SU-DHL-6 (cell line): ENCODE results near the gene ASAP2.

Experiments
- H2AFZ ChIP-seq: fragments of 200-600 bp; sonication (generic); 2 replicates; pipeline ENCODE4 v1.6.1; 2014; ENCODE audit warnings: low read depth, mild to moderate bottlenecking, moderate library complexity, mixed read lengths, antibody characterized with exemption, low read length; ENCODE audit not compliant: severe bottlenecking
- H3F3A ChIP-seq: fragments of 200-600 bp; shearing (Covaris generic); 2 replicates; pipeline ENCODE4 v1.6.0; 2016; ENCODE audit warnings: antibody characterized with exemption, mild to moderate bottlenecking; ENCODE audit not compliant: insufficient read depth
- H3K27ac ChIP-seq: fragments of 200-600 bp; sonication (generic); 2 replicates; pipeline ENCODE4 v1.5.1; 2016; ENCODE audit warnings: low read depth, mild to moderate bottlenecking, low read length, moderate library complexity, mixed read lengths
- H3K27me3 ChIP-seq: fragments of 200-600 bp; sonication (generic), shearing (Covaris generic); 2 replicates; pipeline ENCODE4 v1.6.0; 2014; ENCODE audit warnings: mild to moderate bottlenecking, low read length
- H3K36me3 ChIP-seq: fragments of 200-600 bp; sonication (generic); 2 replicates; pipeline ENCODE4 v1.6.1; 2014; ENCODE audit warnings: mild to moderate bottlenecking, low read length, mixed read lengths
- H3K4me2 ChIP-seq: fragments of 300-600, 200-600 bp; shearing (Covaris generic), sonication (generic); 2 replicates; pipeline ENCODE4 v1.6.0; 2014; ENCODE audit warnings: low read length, low read depth, mild to moderate bottlenecking; ENCODE audit not compliant: poor library complexity, severe bottlenecking
- H3K4me3 ChIP-seq: fragments of 200-600 bp; sonication (generic); 2 replicates; pipeline ENCODE4 v1.5.1; 2014; ENCODE audit warnings: antibody characterized with exemption, low read length, mild to moderate bottlenecking, mixed read lengths; ENCODE audit not compliant: insufficient read depth, poor library complexity, severe bottlenecking
- H3K79me2 ChIP-seq: fragments of 200-600 bp; sonication (generic); 2 replicates; pipeline ENCODE4 v1.6.1; 2014; ENCODE audit warnings: mild to moderate bottlenecking, low read length, moderate library complexity; ENCODE audit not compliant: insufficient read depth
- H3K9ac ChIP-seq: fragments of 200-600 bp; sonication (generic); 2 replicates; pipeline ENCODE4 v1.7.0; 2014; ENCODE audit warnings: mild to moderate bottlenecking, low read length
- H3K9me2 ChIP-seq: fragments of 200-600 bp; sonication (generic); replicated peaks from 2 replicates; pipeline ENCODE4 v1.6.1; 2014; ENCODE audit warnings: low read length; ENCODE audit not compliant: insufficient read depth
- H3K9me3 ChIP-seq: fragments of 200-600 bp; sonication (generic); 2 replicates; pipeline ENCODE4 v1.6.1; 2014; ENCODE audit warnings: low read length, mixed read lengths; ENCODE audit not compliant: insufficient read depth
- H4K20me1 ChIP-seq: fragments of 200-600 bp; sonication (generic); 2 replicates; pipeline ENCODE4 v1.6.1; 2014; ENCODE audit warnings: low read depth, mild to moderate bottlenecking, antibody characterized with exemption, low read length, moderate library complexity, mixed read lengths
- EZH2phosphoT487 ChIP-seq: fragments of 200-600 bp; sonication (generic), shearing (Covaris generic); conservative IDR thresholded peaks from 2 replicates; pipeline ENCODE4 v1.6.1; 2018; ENCODE audit warnings: mild to moderate bottlenecking, antibody characterized with exemption, low read length, moderate library complexity, mixed read lengths
- TF ChIP-seq, protein P1 (sequence below): fragments of 200-600 bp; sonication (generic); IDR thresholded peaks from one replicate; pipeline ENCODE4 v1.5.1; 2017; ENCODE audit warnings: antibody characterized with exemption, mild to moderate bottlenecking, low read length, moderate library complexity; ENCODE audit not compliant: insufficient read depth, poor library complexity, severe bottlenecking

Gene ASAP2

DNA sequence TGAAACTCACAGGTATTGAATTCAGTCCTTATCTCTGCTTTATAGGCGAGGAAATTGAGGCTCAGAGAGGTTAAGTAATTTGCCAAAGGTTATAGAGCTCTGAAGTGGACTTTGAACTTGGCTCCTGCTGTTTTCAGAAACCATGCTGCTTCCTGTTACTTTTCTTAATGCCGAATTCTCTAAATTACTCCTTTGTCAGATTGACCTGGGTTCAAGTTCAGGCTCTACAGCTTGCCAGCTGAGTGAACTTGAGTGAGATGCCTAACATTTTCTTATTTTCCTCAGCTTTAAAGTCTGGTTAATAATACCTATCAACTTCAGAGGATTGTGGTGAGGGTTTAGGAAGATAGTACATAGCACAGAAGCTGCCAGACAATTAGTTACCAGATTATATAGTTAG is 3.4 kb downstream of the ASAP2 start:
- Histone ChIP-seq H3K4me3 (no peak overlapping the region), H3F3A (no peaks in the 10 kb centered on the region), H3K4me2 (no peak overlapping the region), H3K9me3 (no peaks in the 10 kb centered on the region), H3K9ac (no peak overlapping the region), H4K20me1 (no peaks in the 10 kb centered on the region), H3K9me2 (no peaks in the 10 kb centered on the region), H3K27ac (no peak overlapping the region), H3K27me3 (no peaks in the 10 kb centered on the region), H2AFZ (no peak overlapping the region), H3K36me3 (no peaks in the 10 kb centered on the region), H3K79me2 (no peaks in the 10 kb centered on the region)
- TF ChIP-seq, protein P1, sequence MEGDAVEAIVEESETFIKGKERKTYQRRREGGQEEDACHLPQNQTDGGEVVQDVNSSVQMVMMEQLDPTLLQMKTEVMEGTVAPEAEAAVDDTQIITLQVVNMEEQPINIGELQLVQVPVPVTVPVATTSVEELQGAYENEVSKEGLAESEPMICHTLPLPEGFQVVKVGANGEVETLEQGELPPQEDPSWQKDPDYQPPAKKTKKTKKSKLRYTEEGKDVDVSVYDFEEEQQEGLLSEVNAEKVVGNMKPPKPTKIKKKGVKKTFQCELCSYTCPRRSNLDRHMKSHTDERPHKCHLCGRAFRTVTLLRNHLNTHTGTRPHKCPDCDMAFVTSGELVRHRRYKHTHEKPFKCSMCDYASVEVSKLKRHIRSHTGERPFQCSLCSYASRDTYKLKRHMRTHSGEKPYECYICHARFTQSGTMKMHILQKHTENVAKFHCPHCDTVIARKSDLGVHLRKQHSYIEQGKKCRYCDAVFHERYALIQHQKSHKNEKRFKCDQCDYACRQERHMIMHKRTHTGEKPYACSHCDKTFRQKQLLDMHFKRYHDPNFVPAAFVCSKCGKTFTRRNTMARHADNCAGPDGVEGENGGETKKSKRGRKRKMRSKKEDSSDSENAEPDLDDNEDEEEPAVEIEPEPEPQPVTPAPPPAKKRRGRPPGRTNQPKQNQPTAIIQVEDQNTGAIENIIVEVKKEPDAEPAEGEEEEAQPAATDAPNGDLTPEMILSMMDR = no peak
- no peak for TF ChIP-seq EZH2phosphoT487

DNA sequence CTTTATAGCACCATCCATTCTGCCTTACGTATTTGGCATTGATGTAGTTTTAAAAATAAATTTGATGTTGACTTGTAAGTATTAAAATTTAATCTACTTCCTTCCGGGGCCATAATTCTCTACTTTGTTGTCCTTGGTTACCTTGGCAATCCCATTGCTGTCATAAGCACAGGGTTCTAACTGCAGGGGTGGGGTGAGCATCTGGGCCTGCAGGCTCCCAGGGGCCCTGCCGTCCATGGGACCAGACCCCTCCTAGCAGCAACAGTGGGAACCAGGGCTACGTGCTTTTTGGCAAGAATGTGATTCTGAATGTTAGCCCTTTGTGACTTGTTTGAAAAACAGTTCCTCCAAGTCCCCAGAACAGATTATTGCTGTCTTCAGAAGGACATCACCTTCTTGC is 4.9 kb downstream of the ASAP2 start:
- Histone ChIP-seq H3K4me2 (no peak overlapping the region), H3K27me3 (no peaks in the 10 kb centered on the region), H3K9me3 (no peaks in the 10 kb centered on the region), H4K20me1 (no peaks in the 10 kb centered on the region), H3F3A (no peaks in the 10 kb centered on the region), H3K36me3 (no peaks in the 10 kb centered on the region), H3K79me2 (no peaks in the 10 kb centered on the region), H3K27ac (no peak overlapping the region), H3K4me3 (no peak overlapping the region), H3K9me2 (no peaks in the 10 kb centered on the region), H2AFZ (no peak overlapping the region), H3K9ac (no peak overlapping the region)
- no peak for TF ChIP-seq EZH2phosphoT487

DNA sequence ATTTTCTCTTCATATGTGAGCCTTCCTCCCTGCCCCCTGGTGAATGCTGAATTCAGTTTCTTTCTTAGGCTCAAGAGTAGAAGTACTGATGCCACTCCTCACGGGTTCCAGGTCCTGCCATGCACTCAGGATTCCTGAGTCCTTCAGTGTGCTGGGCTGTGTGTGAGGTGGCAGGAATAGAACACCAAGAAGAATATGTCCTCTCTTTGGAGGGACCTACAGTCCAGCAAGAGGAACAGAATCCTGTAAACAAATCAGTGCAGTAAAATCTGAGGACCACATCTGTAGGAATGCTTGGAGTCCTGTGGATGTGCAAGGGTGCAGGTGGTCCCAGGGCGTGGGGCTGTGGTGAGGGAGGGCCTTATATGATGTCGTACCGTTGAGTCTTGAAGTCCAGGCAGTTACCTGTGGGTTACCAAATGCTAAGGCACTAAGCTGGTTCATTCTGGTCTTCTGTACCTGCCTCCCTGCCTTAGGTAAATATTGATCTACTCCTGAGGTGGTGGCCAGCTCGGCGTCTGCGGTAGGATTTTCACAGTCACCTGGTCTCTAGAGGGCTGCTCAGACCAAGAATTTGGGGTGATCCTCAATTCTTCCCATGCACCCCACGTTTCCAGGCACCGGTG is 5.5 kb downstream of the ASAP2 start:
- H3K9me2 ChIP-seq = no peaks in the 10 kb centered on the region
- no peaks in the 10 kb centered on the region for H3K36me3 ChIP-seq
- H3K9ac ChIP-seq = no peak overlapping the region
- H3K9me3 ChIP-seq = no peaks in the 10 kb centered on the region
- no peaks in the 10 kb centered on the region for H4K20me1 ChIP-seq
- no peaks in the 10 kb centered on the region for H3K27me3 ChIP-seq
- no peaks in the 10 kb centered on the region for H3K79me2 ChIP-seq
- no peaks in the 10 kb centered on the region for H3F3A ChIP-seq
- H3K4me3 ChIP-seq = no peak overlapping the region
- H3K27ac ChIP-seq = no peak overlapping the region
- TF ChIP-seq, protein P1 = no peak
- no peak for TF ChIP-seq EZH2phosphoT487
- H2AFZ ChIP-seq = no peak overlapping the region
- no peak overlapping the region for H3K4me2 ChIP-seq

DNA sequence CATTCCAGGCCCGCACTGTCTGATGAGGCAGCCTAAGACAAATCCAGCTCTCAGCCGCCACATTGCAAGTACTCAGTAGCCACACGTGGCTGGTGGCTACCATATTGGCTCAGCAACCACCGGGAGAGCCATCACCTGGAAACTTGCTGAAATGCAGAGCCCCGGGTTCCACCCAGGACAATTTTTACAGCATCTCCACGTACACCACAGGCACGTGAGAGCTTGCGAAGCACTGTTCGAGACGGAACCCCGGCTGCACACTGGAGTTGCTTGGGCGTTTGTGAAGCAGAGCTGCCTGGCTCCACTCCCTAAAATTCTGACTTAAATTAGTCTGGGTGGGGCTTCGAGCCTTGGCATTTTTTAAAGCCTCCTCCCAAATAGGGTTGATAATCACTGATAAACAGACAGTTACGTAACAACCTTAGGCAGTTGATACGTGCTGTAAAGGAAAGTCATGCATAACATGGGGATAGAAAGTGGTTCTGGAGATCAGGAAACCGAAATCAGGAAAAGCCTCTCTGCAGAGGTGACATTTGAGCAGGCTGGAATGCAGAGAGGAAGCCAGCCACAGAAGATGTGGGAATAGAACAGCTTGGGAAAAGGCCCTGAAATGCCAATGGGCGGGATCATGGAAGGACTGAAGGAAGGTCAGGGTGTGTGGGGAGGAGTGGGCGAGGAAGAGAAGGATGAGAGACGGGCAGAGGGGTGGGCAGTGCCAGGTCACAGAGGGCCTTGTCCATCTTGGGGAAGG is 6.2 kb downstream of the ASAP2 start:
- no peak overlapping the region for H3K27ac ChIP-seq
- H3K79me2 ChIP-seq = no peaks in the 10 kb centered on the region

More for the DNA sequence above, 6.2 kb downstream of the ASAP2 start:
- H3K36me3 ChIP-seq = no peaks in the 10 kb centered on the region
- no peak overlapping the region for H3K4me3 ChIP-seq
- H3K4me2 ChIP-seq = no peak overlapping the region
- no peaks in the 10 kb centered on the region for H3K9me3 ChIP-seq
- no peak overlapping the region for H2AFZ ChIP-seq
- no peaks in the 10 kb centered on the region for H4K20me1 ChIP-seq
- no peak for TF ChIP-seq EZH2phosphoT487
- TF ChIP-seq, protein P1 = no peak
- H3K9ac ChIP-seq = no peak overlapping the region
- no peaks in the 10 kb centered on the region for H3K9me2 ChIP-seq
- H3F3A ChIP-seq = no peaks in the 10 kb centered on the region
- H3K27me3 ChIP-seq = no peaks in the 10 kb centered on the region
